GM18498 (cell line): ENCODE measurements around the gene GPR89B.
A peak's percentile ranks its signal among the peaks of the same experiment; 100 is the strongest.
"Not testable (repeated sequence)": the region's sequence is repeated elsewhere in the genome, so short reads cannot be mapped to it uniquely, and the experiment has no call there.

Source experiments
- ATAC-seq: cut with Tn5 transposase; IDR thresholded peaks from one replicate; pipeline ENCODE4 v1.9.1; 2021; ENCODE audit warnings: mild to moderate bottlenecking, moderate library complexity; ENCODE audit not compliant: unreplicated experiment

The GPR89B gene

GRCh38 chr1:148027004-148027403, 98.8 kb downstream of the GPR89B start:
- ATAC-seq, result not testable (repeated sequence)

- ATAC-seq, result not testable (repeated sequence)
These were observed 104.0 kb downstream of the GPR89B start for GRCh38 chr1:148032247-148032646.

GRCh38 chr1:148032690-148033089, 104.5 kb downstream of the GPR89B start:
- ATAC-seq, result not testable (repeated sequence)

- not testable (repeated sequence) for ATAC-seq
These were observed 104.9 kb downstream of the GPR89B start for GRCh38 chr1:148033147-148033546.

GRCh38 chr1:148037850-148038461, 109.7 kb downstream of the GPR89B start:
- peak; percentile 22 for ATAC-seq

- ATAC-seq, result peak; percentile 86
These were observed 110.5 kb downstream of the GPR89B start for GRCh38 chr1:148038462-148039333.
